Measurements from ENCODE around the gene PYCR2. TPM values are rescaled to one million over a fixed set of nuclear protein-coding genes. Genes with fewer than 3 reads are reported as not detected.
"Not testable (repeated sequence)": the region's sequence is repeated elsewhere in the genome, so short reads cannot be mapped to it uniquely, and the experiment has no call there.

PYCR2 gene
- total RNA-seq, 2 experiments from 2014 or later: 106 to 126 TPM

DNA sequence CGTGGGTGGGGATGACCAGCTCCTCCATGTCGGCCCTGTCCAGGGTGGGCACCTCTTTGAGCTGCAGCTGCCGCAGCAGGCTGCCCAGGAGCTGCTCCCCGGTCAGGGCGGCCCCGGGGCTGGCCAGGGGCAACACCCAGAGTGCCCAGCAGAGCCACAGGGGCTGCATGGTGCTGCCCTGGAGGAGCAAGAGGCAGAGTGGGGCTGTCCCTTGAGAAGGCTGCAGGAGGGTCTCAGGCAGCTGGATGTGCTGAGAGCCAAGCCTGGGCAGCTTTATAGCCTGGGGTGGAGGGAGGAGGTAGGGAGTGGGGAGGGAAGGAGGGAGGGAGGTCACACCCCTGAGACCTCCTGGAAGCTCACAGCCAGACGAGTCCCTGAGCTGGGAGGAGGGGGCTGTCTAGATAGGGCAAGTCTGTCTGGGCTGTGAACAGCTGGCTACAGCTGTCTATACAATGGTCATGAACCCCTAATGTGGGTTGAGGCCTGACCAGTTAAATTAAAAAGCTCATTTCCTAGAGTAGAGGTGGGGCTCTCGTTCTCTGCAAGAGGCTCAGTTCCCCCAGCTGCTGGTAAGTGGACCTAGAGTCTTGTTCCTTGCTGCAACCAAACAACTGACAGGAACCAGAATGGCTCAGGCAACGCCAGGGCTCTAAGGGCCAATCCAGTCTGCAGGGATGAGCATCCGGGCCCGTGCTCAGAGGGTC lies 35.0 kb downstream of the PYCR2 start, which contains the start of gene LEFTY1:
TSS of gene LEFTY1 (minus strand) at position 249 of the 704 bp plus-strand sequence. CDS start at position 169, 80 bp downstream.
- no peak for DNase-seq
- Mint-ChIP-seq H3K4me1 (peaks cover 6% of the 10 kb centered on the region), H3K4me3 (no peak within 1 kb of the TSS), H3K36me3 (ENCODE audit: low read depth) (no peaks in the 10 kb centered on the region), H3K27ac (no peak within 1 kb of the TSS), H3K9me3 (ENCODE audit: low read depth) (no peaks in the 10 kb centered on the region), H3K27me3 (no peaks in the 10 kb centered on the region)
- ChIA-PET POLR2A (interaction anchor here (0.5 kb wide), 1 partner anchor 817 kb away, joined by 7 read pairs; no protein-coding TSS in a partner anchor), CTCF (interaction anchor here (0.5 to 1.8 kb wide), 3 partner anchors 8 to 73 kb away, joined by 3 to 6 read pairs (median 3); no protein-coding TSS in a partner anchor)
- ATAC-seq: no peak
- intact Hi-C loops (cut with DNase I, micrococcal nuclease): no loop called here

GRCh38 chr1:225888289-225888897 lies 35.7 kb downstream of the PYCR2 start:
- H3K4me3 Mint-ChIP-seq: no peak overlapping the region
- H3K36me3 Mint-ChIP-seq (ENCODE audit: low read depth): no peaks in the 10 kb centered on the region
- no peak for ATAC-seq
- no peak for DNase-seq
- ChIA-PET POLR2A (no interaction called here), CTCF (interaction anchor here (0.9 to 1.8 kb wide), 2 partner anchors 7 to 73 kb away, joined by 3 to 6 read pairs; no protein-coding TSS in a partner anchor)
- no peaks in the 10 kb centered on the region for H3K9me3 Mint-ChIP-seq (ENCODE audit: low read depth)
- intact Hi-C loops (cut with DNase I, micrococcal nuclease): no loop called here
- no peaks in the 10 kb centered on the region for H3K27me3 Mint-ChIP-seq
- no peak overlapping the region for H3K27ac Mint-ChIP-seq
- peaks cover 9% of the 10 kb centered on the region for H3K4me1 Mint-ChIP-seq

- CTCF ChIA-PET: interaction anchor here (1.2 kb wide), 1 partner anchor 10 kb away, joined by 3 read pairs; no protein-coding TSS in a partner anchor
- peaks cover 12% of the 10 kb centered on the region for H3K4me1 Mint-ChIP-seq
- H3K36me3 Mint-ChIP-seq (ENCODE audit: low read depth); H3K27me3 Mint-ChIP-seq; H3K4me3 Mint-ChIP-seq; H3K9me3 Mint-ChIP-seq (ENCODE audit: low read depth); DNase-seq; H3K27ac Mint-ChIP-seq; ATAC-seq; intact Hi-C loops (cut with DNase I, micrococcal nuclease): not testable (repeated sequence)
- POLR2A ChIA-PET: interaction anchor here (0.5 kb wide), 1 partner anchor 109 kb away, joined by 3 read pairs; no protein-coding TSS in a partner anchor
Observed at GRCh38 chr1:225887554-225888288, 36.3 kb downstream of the PYCR2 start.

DNA sequence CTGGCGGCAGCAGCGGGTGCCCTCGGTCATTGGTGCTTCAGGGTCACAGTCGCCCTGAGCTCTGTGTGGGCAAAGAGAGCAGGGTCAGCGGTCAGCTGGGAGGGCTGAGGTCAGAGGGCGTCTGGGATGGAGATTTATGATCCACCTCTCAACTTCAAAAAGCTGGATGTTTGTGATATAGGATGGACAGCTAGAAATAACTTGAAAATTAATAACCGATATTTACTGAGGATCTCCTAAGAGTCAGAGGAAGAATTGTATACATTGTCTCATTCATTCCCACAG lies 37.1 kb downstream of the PYCR2 start:
- ChIA-PET CTCF (interaction anchor here (0.8 to 1.2 kb wide), 2 partner anchors 9 to 40 kb away, joined by 3 read pairs; no protein-coding TSS in a partner anchor), POLR2A (no interaction called here)
- Mint-ChIP-seq H3K27ac (no peak overlapping the region), H3K36me3 (ENCODE audit: low read depth) (no peaks in the 10 kb centered on the region), H3K9me3 (ENCODE audit: low read depth) (no peaks in the 10 kb centered on the region), H3K4me3 (no peak overlapping the region), H3K4me1 (peaks cover 12% of the 10 kb centered on the region), H3K27me3 (no peaks in the 10 kb centered on the region)
- no peak for ATAC-seq
- no peak for DNase-seq
- intact Hi-C loops (cut with DNase I, micrococcal nuclease): no loop called here

GRCh38 chr1:225886159-225887029 lies 37.7 kb downstream of the PYCR2 start:
- no peaks in the 10 kb centered on the region for H3K9me3 Mint-ChIP-seq (ENCODE audit: low read depth)
- no peaks in the 10 kb centered on the region for H3K27me3 Mint-ChIP-seq
- peaks cover 12% of the 10 kb centered on the region for H3K4me1 Mint-ChIP-seq
- CTCF ChIA-PET: interaction anchor here (0.8 to 1.5 kb wide), 4 partner anchors 9 to 40 kb away, joined by 3 to 9 read pairs (median 3); no protein-coding TSS in a partner anchor
- ATAC-seq (no peak), DNase-seq (no peak)
- POLR2A ChIA-PET: interaction anchor here (0.5 kb wide), 1 partner anchor 107 kb away, joined by 5 read pairs; no protein-coding TSS in a partner anchor
- H3K36me3 Mint-ChIP-seq (ENCODE audit: low read depth): no peaks in the 10 kb centered on the region
- H3K4me3 Mint-ChIP-seq: no peak overlapping the region
- intact Hi-C loops (cut with DNase I, micrococcal nuclease): no loop called here
- H3K27ac Mint-ChIP-seq: no peak overlapping the region

DNA sequence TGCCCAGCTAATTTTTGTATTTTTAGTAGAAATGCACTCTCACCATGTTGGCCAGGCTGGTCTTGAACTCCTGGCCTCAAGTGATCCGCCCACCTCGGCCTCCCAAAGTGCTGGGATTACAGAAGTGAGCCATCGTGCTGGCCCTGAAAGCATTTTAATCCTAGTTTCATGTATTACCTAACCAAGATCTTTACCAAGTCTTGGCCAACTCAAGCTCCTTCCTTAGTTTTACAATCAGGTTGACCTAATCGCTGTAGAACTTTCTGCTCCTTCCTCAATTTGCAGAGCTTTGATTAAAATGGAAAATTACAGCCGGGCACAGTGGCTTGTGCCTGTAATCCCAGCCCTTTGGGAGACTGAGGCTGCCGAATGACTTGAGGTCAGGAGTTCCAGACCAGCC lies 38.7 kb downstream of the PYCR2 start:
- ChIA-PET CTCF (interaction anchor here (0.6 to 2.2 kb wide), 4 partner anchors 8 to 108 kb away, joined by 3 to 9 read pairs (median 6); partner anchors contain the start of gene SRP9), POLR2A (interaction anchor here (0.6 kb wide), 1 partner anchor 13 kb away, joined by 3 read pairs; no protein-coding TSS in a partner anchor)
- Mint-ChIP-seq H3K9me3 (ENCODE audit: low read depth) (no peaks in the 10 kb centered on the region), H3K4me1 (peaks cover 19% of the 10 kb centered on the region), H3K36me3 (ENCODE audit: low read depth) (peaks cover 1% of the 10 kb centered on the region), H3K27me3 (no peaks in the 10 kb centered on the region), H3K27ac (no peak overlapping the region), H3K4me3 (no peak overlapping the region)
- intact Hi-C loops (cut with DNase I, micrococcal nuclease): no loop called here
- ATAC-seq (no peak), DNase-seq (no peak)

DNA sequence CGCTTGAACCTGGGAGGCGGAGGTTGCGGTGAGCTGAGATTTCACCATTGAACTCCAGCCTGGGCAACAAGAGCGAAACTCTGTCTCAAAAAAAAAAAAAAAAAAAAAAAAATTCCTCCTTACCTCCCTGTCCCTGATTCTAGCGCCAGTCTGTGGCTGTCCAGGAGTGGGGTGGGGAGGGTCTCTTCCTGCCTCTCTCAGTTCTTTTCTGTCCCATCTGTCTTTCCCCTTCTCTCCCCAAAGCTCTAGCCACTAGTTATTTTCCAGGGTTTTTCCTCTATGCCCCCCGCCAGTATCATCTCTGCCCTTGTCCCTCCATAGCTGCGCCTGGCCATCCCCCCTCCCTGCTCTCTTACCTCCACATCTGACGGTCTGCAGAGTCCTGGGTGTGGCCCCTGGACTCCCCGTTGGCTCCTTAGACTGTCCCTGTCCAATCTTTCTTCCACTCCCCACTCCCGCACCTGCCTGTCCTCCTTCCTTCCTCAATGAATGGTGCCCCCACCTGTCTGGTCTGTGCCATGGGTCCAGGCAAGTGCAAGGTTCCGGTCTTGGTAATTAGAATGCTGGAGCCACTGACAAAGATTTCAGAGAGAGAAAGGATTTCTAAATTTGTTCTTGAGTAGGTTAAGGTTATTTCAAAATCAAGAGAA lies 40.3 kb downstream of the PYCR2 start:
- intact Hi-C loops (cut with DNase I, micrococcal nuclease): loop anchor here in 1 of 2 experiments (2.0 to 5.0 kb wide), 2 partner anchors 41 to 179 kb away; partner anchors contain the start of genes H3-3A and PYCR2
- peaks cover 35% of the 10 kb centered on the region for H3K4me1 Mint-ChIP-seq
- POLR2A ChIA-PET: no interaction called here

GRCh38 chr1:225882694-225883615 lies 41.1 kb downstream of the PYCR2 start:
- ATAC-seq (peak; percentile 31), DNase-seq (peak; percentile 68)
- Mint-ChIP-seq H3K4me1 (peaks cover 42% of the 10 kb centered on the region), H3K4me3 (peak overlapping the region; percentile 89), H3K27ac (peak overlapping the region; percentile 91), H3K27me3 (no peaks in the 10 kb centered on the region), H3K36me3 (ENCODE audit: low read depth) (peaks cover 1% of the 10 kb centered on the region), H3K9me3 (ENCODE audit: low read depth) (no peaks in the 10 kb centered on the region)
- CTCF ChIA-PET: interaction anchor here (0.6 to 2.5 kb wide), 13 partner anchors 9 to 408 kb away, joined by 3 to 18 read pairs (median 4); partner anchors contain the start of genes PYCR2 and SRP9
- POLR2A ChIA-PET: interaction anchor here (1.1 to 2.7 kb wide), 7 partner anchors 8 to 105 kb away, joined by 3 to 11 read pairs (median 3); partner anchors contain the start of gene SRP9
- intact Hi-C loops (cut with DNase I, micrococcal nuclease): loop anchor here (1.0 to 5.0 kb wide), 6 partner anchors 14 to 179 kb away; partner anchors contain the start of genes PYCR2 (in 2 of the 2), H3-3A (in 1 of the 2), SDE2 (in 1 of the 2) and SRP9 (in 1 of the 2)

More for the DNA sequence above, 40.3 kb downstream of the PYCR2 start:
- Mint-ChIP-seq H3K27me3 (no peaks in the 10 kb centered on the region), H3K4me3 (peak overlapping the region; percentile 89), H3K36me3 (ENCODE audit: low read depth) (peaks cover 1% of the 10 kb centered on the region), H3K27ac (peak overlapping the region; percentile 91), H3K9me3 (ENCODE audit: low read depth) (no peaks in the 10 kb centered on the region)
- ATAC-seq: no peak
- no peak for DNase-seq
- CTCF ChIA-PET: interaction anchor here (0.7 to 2.2 kb wide), 8 partner anchors 13 to 409 kb away, joined by 3 to 18 read pairs (median 4); partner anchors contain the start of genes PYCR2 and SRP9

All from activated CD4-positive, alpha-beta T cell treated with anti-CD3 and anti-CD28 coated beads for 36 hours (primary cell).